ENCODE data around the gene H19.

The H19 gene

DNA sequence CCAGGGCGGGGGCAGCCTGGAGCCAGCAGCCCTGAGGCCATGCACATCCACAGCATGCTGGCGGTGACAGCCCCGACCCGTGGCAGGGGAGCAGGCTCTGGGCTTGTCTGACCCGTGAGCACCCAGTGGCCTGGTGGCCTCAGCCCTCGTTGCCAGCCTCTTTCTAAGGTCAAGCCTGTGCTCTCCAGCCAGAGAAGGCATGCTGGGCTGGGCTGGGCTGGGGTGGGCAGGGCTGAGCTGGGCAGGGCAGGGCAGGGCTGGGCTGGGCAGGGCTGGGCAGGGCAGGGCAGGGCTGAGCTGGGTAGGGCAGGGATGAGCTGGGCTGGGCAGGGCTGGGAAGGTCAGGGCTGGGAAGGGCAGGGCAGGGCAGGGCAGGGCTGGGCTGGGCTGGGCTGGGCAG, 10.6 kb downstream of the H19 start:
- WGBS (ENCODE audit: insufficient coverage), result no CpG with 5 or more reads among the region's 6 CpGs

DNA sequence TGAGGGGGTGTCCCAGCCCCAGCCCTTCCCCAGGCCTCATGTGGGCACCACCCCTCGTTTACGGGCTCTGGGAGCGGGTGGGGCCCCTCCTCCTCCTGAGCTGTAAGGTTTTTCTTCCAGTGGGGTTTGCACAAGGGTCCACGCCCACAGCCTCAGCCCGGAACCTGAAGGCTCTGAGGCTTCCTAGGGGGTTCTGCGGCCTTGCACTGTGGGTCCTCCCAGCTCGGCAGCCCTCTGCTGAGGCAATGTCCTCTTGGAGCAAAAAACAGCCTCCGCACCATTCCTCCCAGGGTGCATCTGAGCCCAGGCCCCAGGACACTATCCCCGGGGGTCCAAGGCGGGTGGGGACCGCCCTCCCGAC, 14.1 kb downstream of the H19 start:
- no peaks in the 10 kb centered on the region for H3K9me3 ChIP-seq (ENCODE audit: control extremely low read depth in 1 of 5, control insufficient read depth in 4 of 5, insufficient read depth in 2 of 5, low read depth in 1 of 5, low read length in 4 of 5)
- CTCF ChIA-PET, result no interaction called here
- POLR2A ChIA-PET, result no interaction called here
- no peak overlapping the region for H3K27ac ChIP-seq (ENCODE audit: insufficient read depth in 1 of 2, low read depth in 1 of 2, low read length in 2 of 2, poor library complexity in 1 of 2, severe bottlenecking in 2 of 2)
- H3K4me1 ChIP-seq (ENCODE audit: control extremely low read depth in 1 of 4, control insufficient read depth in 4 of 4, insufficient read depth in 4 of 4, low read length in 3 of 4), result no peaks in the 10 kb centered on the region
- H3K27me3 ChIP-seq (replicated peaks in 2 of 5; ENCODE audit: control insufficient read depth in 4 of 5, insufficient read depth in 5 of 5, low read length in 4 of 5), result no peaks in the 10 kb centered on the region
- WGBS (ENCODE audit: insufficient coverage), result 92% methylated on average over 5 of the region's 12 CpGs
- no peak overlapping the region for H3K4me3 ChIP-seq (ENCODE audit: control insufficient read depth in 1 of 7, extremely low read depth in 1 of 7, insufficient read depth in 4 of 7, low read depth in 2 of 7, low read length in 6 of 7)
- DNase-seq, result no peak
- H3K36me3 ChIP-seq (ENCODE audit: control insufficient read depth in 4 of 4, insufficient read depth in 4 of 4, low read length in 3 of 4), result no peaks in the 10 kb centered on the region

More for the DNA sequence above, 10.6 kb downstream of the H19 start:
- no peaks in the 10 kb centered on the region for H3K27me3 ChIP-seq (replicated peaks in 2 of 5; ENCODE audit: control insufficient read depth in 4 of 5, insufficient read depth in 5 of 5, low read length in 4 of 5)
- no peak for DNase-seq
- POLR2A ChIA-PET, result no interaction called here
- CTCF ChIA-PET, result no interaction called here
- no peak overlapping the region for H3K4me3 ChIP-seq (ENCODE audit: control insufficient read depth in 1 of 7, extremely low read depth in 1 of 7, insufficient read depth in 4 of 7, low read depth in 2 of 7, low read length in 6 of 7)
- no peaks in the 10 kb centered on the region for H3K36me3 ChIP-seq (ENCODE audit: control insufficient read depth in 4 of 4, insufficient read depth in 4 of 4, low read length in 3 of 4)
- H3K4me1 ChIP-seq (ENCODE audit: control extremely low read depth in 1 of 4, control insufficient read depth in 4 of 4, insufficient read depth in 4 of 4, low read length in 3 of 4), result no peaks in the 10 kb centered on the region
- H3K9me3 ChIP-seq (ENCODE audit: control extremely low read depth in 1 of 5, control insufficient read depth in 4 of 5, insufficient read depth in 2 of 5, low read depth in 1 of 5, low read length in 4 of 5), result no peaks in the 10 kb centered on the region
- H3K27ac ChIP-seq (ENCODE audit: insufficient read depth in 1 of 2, low read depth in 1 of 2, low read length in 2 of 2, poor library complexity in 1 of 2, severe bottlenecking in 2 of 2), result no peak overlapping the region

DNA sequence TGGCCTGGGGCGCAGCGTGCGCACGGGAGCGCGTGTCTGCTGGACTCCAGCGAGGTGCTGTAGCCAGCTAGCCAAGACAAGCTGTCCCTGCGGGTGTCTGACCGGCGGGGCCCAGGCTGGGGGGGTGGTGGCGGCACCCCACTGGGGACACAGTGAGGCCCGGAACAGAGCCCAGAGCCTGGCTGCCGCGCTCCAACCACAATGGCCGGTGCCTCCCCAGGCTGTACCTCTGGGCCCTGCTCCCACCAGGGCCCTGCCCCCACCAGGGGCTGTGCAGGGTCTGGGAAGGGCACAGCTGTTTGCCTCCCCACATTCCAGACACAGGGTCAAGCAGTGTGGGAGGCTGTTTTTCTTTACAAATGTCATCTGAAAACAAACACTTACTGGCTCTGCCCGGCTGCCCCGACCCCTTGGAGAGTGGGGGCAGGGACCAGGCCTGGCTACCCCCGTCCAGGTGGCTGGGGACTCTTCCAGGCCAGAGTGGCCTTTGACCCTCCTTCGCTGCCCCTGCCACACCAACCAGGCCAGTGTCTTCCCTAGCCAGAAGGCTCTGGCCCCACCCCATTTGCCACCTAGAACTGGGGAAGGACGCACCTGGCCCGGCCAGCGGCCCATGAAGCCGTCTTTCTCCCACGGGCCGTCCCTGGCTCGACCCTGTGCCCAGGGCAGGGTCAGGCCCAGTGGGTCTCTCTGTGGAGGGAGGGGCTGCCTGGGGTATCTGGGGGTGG, 14.6 kb downstream of the H19 start:
- no peaks in the 10 kb centered on the region for H3K9me3 ChIP-seq (ENCODE audit: control extremely low read depth in 1 of 5, control insufficient read depth in 4 of 5, insufficient read depth in 2 of 5, low read depth in 1 of 5, low read length in 4 of 5)
- no peaks in the 10 kb centered on the region for H3K4me1 ChIP-seq (ENCODE audit: control extremely low read depth in 1 of 4, control insufficient read depth in 4 of 4, insufficient read depth in 4 of 4, low read length in 3 of 4)
- CTCF ChIA-PET, result interaction anchor here (0.9 kb wide), 1 partner anchor 44 kb away, joined by 3 read pairs; no protein-coding TSS in a partner anchor
- no peaks in the 10 kb centered on the region for H3K27me3 ChIP-seq (replicated peaks in 2 of 5; ENCODE audit: control insufficient read depth in 4 of 5, insufficient read depth in 5 of 5, low read length in 4 of 5)
- no peak overlapping the region for H3K27ac ChIP-seq (ENCODE audit: insufficient read depth in 1 of 2, low read depth in 1 of 2, low read length in 2 of 2, poor library complexity in 1 of 2, severe bottlenecking in 2 of 2)
- H3K4me3 ChIP-seq (ENCODE audit: control insufficient read depth in 1 of 7, extremely low read depth in 1 of 7, insufficient read depth in 4 of 7, low read depth in 2 of 7, low read length in 6 of 7), result no peak overlapping the region
- POLR2A ChIA-PET, result no interaction called here
- DNase-seq, result no peak
- WGBS (ENCODE audit: insufficient coverage), result no CpG with 5 or more reads among the region's 26 CpGs
- H3K36me3 ChIP-seq (ENCODE audit: control insufficient read depth in 4 of 4, insufficient read depth in 4 of 4, low read length in 3 of 4), result no peaks in the 10 kb centered on the region

DNA sequence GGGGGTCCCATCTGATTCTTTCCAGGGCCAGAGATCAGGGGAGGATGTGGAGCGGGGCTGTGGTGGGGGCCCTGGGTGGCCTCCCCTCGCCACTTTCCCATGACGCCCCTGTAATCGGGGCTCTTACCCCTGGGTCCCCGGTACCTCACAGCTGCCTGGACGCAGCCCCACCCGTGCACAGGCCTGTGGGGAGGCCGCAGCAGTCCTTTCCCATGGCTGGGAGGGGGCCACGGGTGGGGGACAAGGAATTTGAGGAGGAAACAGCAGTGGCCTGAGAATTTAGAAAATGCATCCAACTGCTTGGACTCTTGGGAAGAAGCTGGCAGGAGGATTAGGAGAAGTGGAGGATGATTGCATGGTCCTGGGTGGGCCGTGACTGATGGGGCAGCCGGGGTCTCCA, 18.0 kb downstream of the H19 start:
- no peak for DNase-seq
- ChIA-PET POLR2A (no interaction called here), CTCF (interaction anchor here (1.1 kb wide), 1 partner anchor 22 kb away, joined by 3 read pairs; no protein-coding TSS in a partner anchor)
- Histone ChIP-seq H3K4me1 (ENCODE audit: control extremely low read depth in 1 of 4, control insufficient read depth in 4 of 4, insufficient read depth in 4 of 4, low read length in 3 of 4) (no peaks in the 10 kb centered on the region), H3K27me3 (replicated peaks in 2 of 5; ENCODE audit: control insufficient read depth in 4 of 5, insufficient read depth in 5 of 5, low read length in 4 of 5) (no peaks in the 10 kb centered on the region), H3K36me3 (ENCODE audit: control insufficient read depth in 4 of 4, insufficient read depth in 4 of 4, low read length in 3 of 4) (no peaks in the 10 kb centered on the region), H3K9me3 (ENCODE audit: control extremely low read depth in 1 of 5, control insufficient read depth in 4 of 5, insufficient read depth in 2 of 5, low read depth in 1 of 5, low read length in 4 of 5) (no peaks in the 10 kb centered on the region), H3K4me3 (ENCODE audit: control insufficient read depth in 1 of 7, extremely low read depth in 1 of 7, insufficient read depth in 4 of 7, low read depth in 2 of 7, low read length in 6 of 7) (no peak overlapping the region), H3K27ac (ENCODE audit: insufficient read depth in 1 of 2, low read depth in 1 of 2, low read length in 2 of 2, poor library complexity in 1 of 2, severe bottlenecking in 2 of 2) (no peak overlapping the region)
- no CpG with 5 or more reads among the region's 11 CpGs for WGBS (ENCODE audit: insufficient coverage)

DNA sequence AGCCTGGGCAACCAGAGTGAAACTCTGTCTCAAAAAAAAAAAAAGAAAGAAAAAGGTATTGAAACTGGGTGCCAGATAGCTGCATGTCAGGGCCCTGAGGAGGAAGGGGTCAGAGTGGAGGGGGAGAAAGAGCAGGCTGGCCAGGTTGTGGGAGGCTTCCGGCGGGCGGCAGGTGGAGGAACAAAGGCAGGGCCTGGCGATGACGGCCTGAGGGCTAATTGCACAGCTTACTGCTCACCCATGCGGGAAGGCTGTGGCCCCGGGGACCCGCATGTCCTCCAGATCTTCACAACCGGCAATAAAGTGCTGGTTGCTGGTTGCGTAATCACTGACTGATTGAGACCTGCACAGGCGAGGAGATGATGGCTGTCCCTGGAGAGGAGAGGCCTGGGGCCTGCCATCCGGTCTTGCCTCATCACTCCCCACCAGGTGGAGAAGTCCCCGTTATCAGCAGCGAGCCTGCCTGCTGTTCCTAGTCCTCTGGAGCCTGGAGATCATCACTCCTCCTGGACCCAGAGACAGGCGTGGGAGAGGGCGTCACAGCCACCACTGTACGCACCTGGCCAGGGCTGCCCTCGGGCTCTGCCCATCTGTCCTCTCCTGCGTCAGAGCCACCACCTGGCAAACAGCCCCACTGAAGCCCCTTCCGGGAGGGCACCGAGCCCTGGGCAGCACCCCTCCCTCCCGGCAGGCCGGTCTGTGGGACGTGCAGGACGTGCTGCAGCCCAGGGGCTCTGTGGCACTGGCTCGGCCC, 18.7 kb downstream of the H19 start:
- H3K4me1 ChIP-seq (ENCODE audit: control extremely low read depth in 1 of 4, control insufficient read depth in 4 of 4, insufficient read depth in 4 of 4, low read length in 3 of 4), result no peaks in the 10 kb centered on the region
- DNase-seq, result no peak
- no peaks in the 10 kb centered on the region for H3K36me3 ChIP-seq (ENCODE audit: control insufficient read depth in 4 of 4, insufficient read depth in 4 of 4, low read length in 3 of 4)
- H3K27me3 ChIP-seq (replicated peaks in 2 of 5; ENCODE audit: control insufficient read depth in 4 of 5, insufficient read depth in 5 of 5, low read length in 4 of 5), result no peaks in the 10 kb centered on the region
- H3K4me3 ChIP-seq (ENCODE audit: control insufficient read depth in 1 of 7, extremely low read depth in 1 of 7, insufficient read depth in 4 of 7, low read depth in 2 of 7, low read length in 6 of 7), result no peak overlapping the region
- ChIA-PET POLR2A (no interaction called here), CTCF (no interaction called here)
- H3K9me3 ChIP-seq (ENCODE audit: control extremely low read depth in 1 of 5, control insufficient read depth in 4 of 5, insufficient read depth in 2 of 5, low read depth in 1 of 5, low read length in 4 of 5), result no peaks in the 10 kb centered on the region
- no CpG with 5 or more reads among the region's 26 CpGs for WGBS (ENCODE audit: insufficient coverage)
- H3K27ac ChIP-seq (ENCODE audit: insufficient read depth in 1 of 2, low read depth in 1 of 2, low read length in 2 of 2, poor library complexity in 1 of 2, severe bottlenecking in 2 of 2), result no peak overlapping the region

DNA sequence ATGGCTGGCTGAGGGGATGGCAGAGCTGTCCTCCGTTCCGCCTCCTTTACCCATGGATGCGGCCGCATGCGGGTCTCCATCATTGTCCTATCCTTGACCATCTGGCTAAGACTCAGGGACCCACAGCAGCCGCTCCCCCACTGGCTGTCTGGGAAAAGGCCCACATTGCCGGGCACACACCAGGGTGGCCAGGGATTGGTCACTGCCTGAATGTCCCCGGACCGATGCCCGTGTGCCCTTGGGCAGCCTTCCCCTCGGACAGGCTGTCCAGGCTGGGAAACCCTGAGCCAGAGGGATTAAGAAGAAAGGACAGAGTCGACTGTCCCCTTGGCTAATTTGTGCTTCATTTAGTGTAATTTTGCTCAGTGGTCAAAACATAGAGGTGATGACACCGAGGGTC, 22.5 kb downstream of the H19 start:
- Histone ChIP-seq H3K4me1 (ENCODE audit: control extremely low read depth in 1 of 4, control insufficient read depth in 4 of 4, insufficient read depth in 4 of 4, low read length in 3 of 4) (no peaks in the 10 kb centered on the region), H3K9me3 (ENCODE audit: control extremely low read depth in 1 of 5, control insufficient read depth in 4 of 5, insufficient read depth in 2 of 5, low read depth in 1 of 5, low read length in 4 of 5) (no peaks in the 10 kb centered on the region), H3K36me3 (ENCODE audit: control insufficient read depth in 4 of 4, insufficient read depth in 4 of 4, low read length in 3 of 4) (no peaks in the 10 kb centered on the region), H3K4me3 (ENCODE audit: control insufficient read depth in 1 of 7, extremely low read depth in 1 of 7, insufficient read depth in 4 of 7, low read depth in 2 of 7, low read length in 6 of 7) (no peak overlapping the region), H3K27me3 (replicated peaks in 2 of 5; ENCODE audit: control insufficient read depth in 4 of 5, insufficient read depth in 5 of 5, low read length in 4 of 5) (no peaks in the 10 kb centered on the region), H3K27ac (ENCODE audit: insufficient read depth in 1 of 2, low read depth in 1 of 2, low read length in 2 of 2, poor library complexity in 1 of 2, severe bottlenecking in 2 of 2) (no peak overlapping the region)
- CTCF ChIA-PET, result no interaction called here
- POLR2A ChIA-PET, result no interaction called here
- WGBS (ENCODE audit: insufficient coverage), result no CpG with 5 or more reads among the region's 13 CpGs
- no peak for DNase-seq

DNA sequence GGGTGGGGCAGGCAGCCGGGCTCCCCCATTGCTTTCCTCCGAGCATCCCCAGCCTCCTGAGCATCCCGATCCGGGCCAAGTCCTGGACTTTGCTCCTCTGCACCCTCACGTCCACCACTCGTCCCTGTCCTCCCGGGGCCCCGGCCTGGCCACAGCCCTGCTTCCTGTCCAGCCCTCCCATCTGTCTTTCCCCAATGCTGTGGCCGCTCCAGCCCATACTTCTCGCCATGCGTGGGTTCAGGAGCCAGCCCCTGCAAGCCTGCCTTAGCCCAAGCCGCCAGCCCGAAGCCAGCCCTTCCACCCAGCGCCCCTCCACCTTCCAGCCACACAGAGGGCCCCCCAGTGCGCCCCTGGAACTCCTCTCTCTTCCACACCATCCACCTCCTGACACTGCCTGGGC, 26.7 kb downstream of the H19 start:
- Histone ChIP-seq H3K4me3 (ENCODE audit: control insufficient read depth in 1 of 7, extremely low read depth in 1 of 7, insufficient read depth in 4 of 7, low read depth in 2 of 7, low read length in 6 of 7) (no peak overlapping the region), H3K27ac (ENCODE audit: insufficient read depth in 1 of 2, low read depth in 1 of 2, low read length in 2 of 2, poor library complexity in 1 of 2, severe bottlenecking in 2 of 2) (no peak overlapping the region), H3K4me1 (ENCODE audit: control extremely low read depth in 1 of 4, control insufficient read depth in 4 of 4, insufficient read depth in 4 of 4, low read length in 3 of 4) (no peaks in the 10 kb centered on the region), H3K36me3 (ENCODE audit: control insufficient read depth in 4 of 4, insufficient read depth in 4 of 4, low read length in 3 of 4) (no peaks in the 10 kb centered on the region), H3K27me3 (replicated peaks in 2 of 5; ENCODE audit: control insufficient read depth in 4 of 5, insufficient read depth in 5 of 5, low read length in 4 of 5) (no peaks in the 10 kb centered on the region), H3K9me3 (ENCODE audit: control extremely low read depth in 1 of 5, control insufficient read depth in 4 of 5, insufficient read depth in 2 of 5, low read depth in 1 of 5, low read length in 4 of 5) (no peaks in the 10 kb centered on the region)
- 96% methylated on average over 4 of the region's 15 CpGs for WGBS (ENCODE audit: insufficient coverage)
- no peak for DNase-seq
- CTCF ChIA-PET, result no interaction called here
- POLR2A ChIA-PET, result no interaction called here

All from common myeloid progenitor, CD34-positive (primary cell).